Endothelial cell of umbilical vein (primary cell): ENCODE measurements around the gene CLCA4. TPM values are rescaled to one million over a fixed set of nuclear protein-coding genes. Genes with fewer than 3 reads are reported as not detected.
A peak's percentile ranks its signal among the peaks of the same experiment; 100 is the strongest.

Experiments
- Bru-seq: library from RNA; stranded (reverse); fragments of 400-500 nt; gene quantifications from one replicate; lab custom pipeline; 2021; lab: Mats Ljungman, UMichigan
- BruChase-seq, 2 experiments: library from RNA; stranded (reverse); fragments of 400-500 nt; gene quantifications; one replicate each; lab custom pipeline; 2021; lab: Mats Ljungman, UMichigan
- BruUV-seq: library from RNA; stranded (reverse); fragments of 400-500 nt; replicated peaks from 2 replicates; lab custom pipeline; 2021; lab: Mats Ljungman, UMichigan
- CTCF ChIA-PET: fragments of 300-600, 350-600 bp; sonication (Branson Sonifier 250); formaldehyde crosslinking; loops from one replicate; lab custom pipeline; 2021; ENCODE audit warnings: antibody characterized with exemption, inconsistent platforms; lab: Charles Lee
- POLR2A ChIA-PET: fragments of 300-600, 350-600 bp; sonication (Branson Sonifier 250); formaldehyde crosslinking; loops from one replicate; lab custom pipeline; 2021; ENCODE audit warnings: antibody characterized with exemption, inconsistent platforms; lab: Charles Lee
- DNase-seq: peaks from one replicate; pipeline ENCODE4 v3.0.0-alpha.2; 2011; ENCODE audit warnings: low read depth, low spot score
- FAIRE-seq: peaks from 2 replicates; lab custom pipeline; 2011; peaks lifted over from hg19 to GRCh38; lab: Jason Lieb, UNC
- H2AFZ ChIP-seq: 2 replicates; pipeline ENCODE4 v1.6.0; 2012; ENCODE audit warnings: low read depth, low read length, control low read depth, inconsistent platforms
- H3K27ac ChIP-seq: 2 replicates; pipeline ENCODE4 v1.5.1; 2011; ENCODE audit warnings: low read depth, mild to moderate bottlenecking, control low read depth, low read length, moderate library complexity; ENCODE audit not compliant: insufficient read depth
- H3K27me3 ChIP-seq, 2 experiments: 2 replicates each; pipeline versions ENCODE4 v1.6.0 to v1.6.1; 2011; ENCODE audit warnings: low read length in 2 of 2, mixed read lengths in 1 of 2; ENCODE audit not compliant: control insufficient read depth in 2 of 2, insufficient read depth in 2 of 2
- H3K36me3 ChIP-seq, 2 experiments: 2 replicates in 1 of 2; 3 replicates in 1 of 2; pipeline ENCODE4 v1.5.1; 2011; ENCODE audit warnings: low read length in 2 of 2, mild to moderate bottlenecking in 1 of 2, moderate library complexity in 1 of 2; ENCODE audit not compliant: control insufficient read depth in 2 of 2, insufficient read depth in 2 of 2; ENCODE audit errors: extremely low read depth in 1 of 2
- H3K4me1 ChIP-seq: 3 replicates; pipeline ENCODE4 v1.5.1; 2011; ENCODE audit warnings: mild to moderate bottlenecking, low read length; ENCODE audit not compliant: control insufficient read depth, insufficient read depth; ENCODE audit errors: extremely low read depth
- H3K4me2 ChIP-seq: 2 replicates; pipeline ENCODE4 v1.6.1; 2011; ENCODE audit warnings: low read length, control low read depth, mixed read lengths; ENCODE audit not compliant: insufficient read depth
- H3K4me3 ChIP-seq, 3 experiments: fragments of 200-600 bp in 1 of 3; sonication (generic), shearing (Covaris generic) in 1 of 3; replicated peaks in 1 of 3; 2 replicates each; pipeline ENCODE4 v1.5.1; 2011 to 2016; ENCODE audit warnings: control low read depth in 3 of 3, low read length in 3 of 3, mild to moderate bottlenecking in 2 of 3, inconsistent platforms in 1 of 3, low read depth in 1 of 3, moderate library complexity in 1 of 3; ENCODE audit not compliant: insufficient read depth in 1 of 3
- H3K79me2 ChIP-seq: 2 replicates; pipeline ENCODE4 v1.6.0; 2012; ENCODE audit warnings: low read length, inconsistent platforms; ENCODE audit not compliant: control insufficient read depth, insufficient read depth
- H3K9ac ChIP-seq: replicated peaks from 2 replicates; pipeline ENCODE3; 2011; ENCODE audit warnings: low read length, control low read depth; ENCODE audit not compliant: insufficient read depth; ENCODE audit errors: extremely low read depth
- H3K9me1 ChIP-seq: replicated peaks from 3 replicates; pipeline ENCODE4 v1.6.0; 2011; ENCODE audit warnings: mild to moderate bottlenecking, low read length; ENCODE audit not compliant: control insufficient read depth, insufficient read depth; ENCODE audit errors: extremely low read depth
- H3K9me3 ChIP-seq: replicated peaks from 2 replicates; pipeline ENCODE4 v1.5.1; 2012; ENCODE audit warnings: low read length, inconsistent platforms; ENCODE audit not compliant: control insufficient read depth, insufficient read depth
- H4K20me1 ChIP-seq: replicated peaks from 2 replicates; pipeline ENCODE3; 2011; ENCODE audit warnings: mild to moderate bottlenecking, low read length; ENCODE audit not compliant: control insufficient read depth, insufficient read depth; ENCODE audit errors: extremely low read depth
- CTCF ChIP-seq, 2 donors: IDR thresholded peaks; 1 replicate in 1 of 2; 2 replicates in 1 of 2; pipeline ENCODE4 v1.5.1; 2011; ENCODE audit warnings: low read length in 2 of 2, mild to moderate bottlenecking in 2 of 2, moderate library complexity in 2 of 2, control low read depth in 1 of 2, inconsistent platforms in 1 of 2, low read depth in 1 of 2; ENCODE audit not compliant: insufficient read depth in 1 of 2; ENCODE audit errors: extremely low read depth in 1 of 2
- EZH2 ChIP-seq: IDR thresholded peaks from 2 replicates; pipeline ENCODE4 v1.6.1; 2012; ENCODE audit warnings: borderline replicate concordance, low read depth, mild to moderate bottlenecking, moderate library complexity, low read length, inconsistent platforms; ENCODE audit not compliant: severe bottlenecking
- FOS ChIP-seq: IDR thresholded peaks from 2 replicates; pipeline ENCODE4 v1.6.1; 2011; ENCODE audit warnings: mild to moderate bottlenecking, low read length, moderate library complexity, borderline replicate concordance; ENCODE audit not compliant: insufficient read depth
- GATA2 ChIP-seq: IDR thresholded peaks from 2 replicates; pipeline ENCODE4 v1.7.0; 2011; ENCODE audit warnings: low read depth, mild to moderate bottlenecking, moderate library complexity, mixed read lengths, low read length; ENCODE audit not compliant: insufficient read length, insufficient read depth
- JUN ChIP-seq: IDR thresholded peaks from 2 replicates; pipeline ENCODE4 v1.6.1; 2011; ENCODE audit warnings: borderline replicate concordance, low read depth; ENCODE audit not compliant: insufficient read length, insufficient read depth
- MAX ChIP-seq: IDR thresholded peaks from 2 replicates; pipeline ENCODE4 v1.6.1; 2011; ENCODE audit not compliant: insufficient read depth, insufficient read length
- MYC ChIP-seq: IDR thresholded peaks from one replicate; pipeline ENCODE4 v1.6.1; 2011; ENCODE audit warnings: mild to moderate bottlenecking, low read depth, low read length
- POLR2A ChIP-seq: IDR thresholded peaks from 2 replicates; pipeline ENCODE4 v1.6.1; 2012; ENCODE audit warnings: low read depth, mild to moderate bottlenecking, control low read depth, low read length
- POLR2AphosphoS5 ChIP-seq: IDR thresholded peaks from 2 replicates; pipeline ENCODE4 v1.6.1; 2012; ENCODE audit warnings: low read depth, mild to moderate bottlenecking, control low read depth, low read length, moderate library complexity; ENCODE audit not compliant: insufficient read depth
- dilution Hi-C: fragments of 300-500 bp; cut with MboI; formaldehyde crosslinking; loops from one replicate; pipeline ENCODE4 v1.15.0; 2019; ENCODE audit warnings: low sequenced_read_pairs; ENCODE audit not compliant: extremely low pct_ligation_motif_present
- intact Hi-C: fragments of 100-400 bp; cut with micrococcal nuclease; formaldehyde crosslinking; loops from one replicate; pipeline ENCODE4 v1.10.0; 2022
- long read RNA-seq: library from polyadenylated mRNA; stranded (forward); transcript quantifications from one replicate; pipeline ENCODE4 v2.0.0, GENCODE V29; 2021
- polyA minus RNA-seq, 3 experiments: library from RNA; depleted of rRNA, polyadenylated mRNA; stranded (reverse); fragments of >200 nt; gene quantifications; 1 replicate in 1 of 3; 2 replicates in 2 of 3; pipeline ENCODE4 v1.2.3, GENCODE V29; 2011
- polyA plus RNA-seq, 4 experiments: library from polyadenylated mRNA; depleted of rRNA in 3 of 4; stranded (reverse) in 3 of 4; unstranded in 1 of 4; fragments of >200 nt; gene quantifications; 2 replicates each; pipeline versions ENCODE4 v1.2.1 to v1.2.3, GENCODE V29; 2011 to 2012; ENCODE audit warnings: missing spikeins in 1 of 4
- total RNA-seq: library from RNA; stranded (reverse); gene quantifications from 2 replicates; pipeline ENCODE4 v1.2.3, GENCODE V29; 2021

The CLCA4 gene, protein sequence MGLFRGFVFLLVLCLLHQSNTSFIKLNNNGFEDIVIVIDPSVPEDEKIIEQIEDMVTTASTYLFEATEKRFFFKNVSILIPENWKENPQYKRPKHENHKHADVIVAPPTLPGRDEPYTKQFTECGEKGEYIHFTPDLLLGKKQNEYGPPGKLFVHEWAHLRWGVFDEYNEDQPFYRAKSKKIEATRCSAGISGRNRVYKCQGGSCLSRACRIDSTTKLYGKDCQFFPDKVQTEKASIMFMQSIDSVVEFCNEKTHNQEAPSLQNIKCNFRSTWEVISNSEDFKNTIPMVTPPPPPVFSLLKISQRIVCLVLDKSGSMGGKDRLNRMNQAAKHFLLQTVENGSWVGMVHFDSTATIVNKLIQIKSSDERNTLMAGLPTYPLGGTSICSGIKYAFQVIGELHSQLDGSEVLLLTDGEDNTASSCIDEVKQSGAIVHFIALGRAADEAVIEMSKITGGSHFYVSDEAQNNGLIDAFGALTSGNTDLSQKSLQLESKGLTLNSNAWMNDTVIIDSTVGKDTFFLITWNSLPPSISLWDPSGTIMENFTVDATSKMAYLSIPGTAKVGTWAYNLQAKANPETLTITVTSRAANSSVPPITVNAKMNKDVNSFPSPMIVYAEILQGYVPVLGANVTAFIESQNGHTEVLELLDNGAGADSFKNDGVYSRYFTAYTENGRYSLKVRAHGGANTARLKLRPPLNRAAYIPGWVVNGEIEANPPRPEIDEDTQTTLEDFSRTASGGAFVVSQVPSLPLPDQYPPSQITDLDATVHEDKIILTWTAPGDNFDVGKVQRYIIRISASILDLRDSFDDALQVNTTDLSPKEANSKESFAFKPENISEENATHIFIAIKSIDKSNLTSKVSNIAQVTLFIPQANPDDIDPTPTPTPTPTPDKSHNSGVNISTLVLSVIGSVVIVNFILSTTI
- total RNA-seq (not detected in 2 replicates), polyA plus RNA-seq (not detected in 2 replicates), polyA minus RNA-seq (not detected in 2 replicates), Bru-seq, nascent RNA (not detected), BruChase-seq, experiment 1, labeled RNA remaining after a 6-hour chase (not detected), BruChase-seq, experiment 2, labeled RNA remaining after a 2-hour chase (not detected)
- not detected in 2 replicates for polyA plus RNA-seq (2011; cell fraction: cytosol; rRNA removed)
- not detected in 2 replicates for polyA plus RNA-seq (2011; cell fraction: nucleus; rRNA removed)
- polyA plus RNA-seq (2012), result not detected in 2 replicates
- not detected for polyA minus RNA-seq (2011; cell fraction: cytosol; rRNA and poly(A)+ RNA removed)
- polyA minus RNA-seq (2011; cell fraction: nucleus; rRNA and poly(A)+ RNA removed), result not detected in 2 replicates
- long read RNA-seq, result 0 reads

- Histone ChIP-seq H3K9me3 (no peaks in the 10 kb centered on the region), H3K27ac (no peak within 1 kb of the TSS), H3K4me3 (no peak within 1 kb of the TSS), H3K9ac (no peak within 1 kb of the TSS), H3K27me3 (no peaks in the 10 kb centered on the region), H3K36me3 (no peaks in the 10 kb centered on the region), H3K4me2 (no peak within 1 kb of the TSS), H2AFZ (no peak within 1 kb of the TSS), H4K20me1 (no peaks in the 10 kb centered on the region), H3K4me1 (no peaks in the 10 kb centered on the region), H3K79me2 (no peaks in the 10 kb centered on the region), H3K9me1 (no peaks in the 10 kb centered on the region)
- dilution Hi-C loops (no loop called here), intact Hi-C loops (no loop called here)
- POLR2A ChIA-PET, result no interaction called here
- DNase-seq, result peak; percentile 73
- FAIRE-seq, result peak; percentile 28
- BruUV-seq, result no TSS peak
- CTCF ChIA-PET, result no interaction called here
- TF ChIP-seq EZH2, result no peak
These were observed at the start of gene CLCA4 for GRCh38 chr1:86546787-86547221. Gene CLCA4 (plus strand): TSS chr1:86547078. CDS start chr1:86547120, 42 bp downstream.

DNA sequence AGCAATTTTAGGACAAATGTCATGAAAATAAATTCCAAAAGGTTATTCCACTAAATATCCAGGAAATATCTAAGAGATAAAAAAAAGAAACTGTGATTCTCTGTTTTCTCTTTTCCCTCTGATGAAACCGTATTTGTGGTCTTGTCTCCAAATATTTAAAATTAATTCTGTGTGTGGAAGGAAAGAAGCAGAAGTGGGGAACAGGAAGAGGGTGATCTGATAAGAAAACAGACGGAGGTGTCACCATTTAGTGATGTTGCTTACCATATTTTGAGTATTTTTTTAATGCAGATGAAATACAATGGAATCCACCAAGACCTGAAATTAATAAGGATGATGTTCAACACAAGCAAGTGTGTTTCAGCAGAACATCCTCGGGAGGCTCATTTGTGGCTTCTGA, 48.6 kb upstream of the CLCA4 start:
- Histone ChIP-seq H3K4me3 (no peak overlapping the region), H3K9me1 (no peaks in the 10 kb centered on the region), H3K27ac (no peak overlapping the region), H3K79me2 (no peaks in the 10 kb centered on the region), H3K36me3 (no peaks in the 10 kb centered on the region), H3K4me1 (no peaks in the 10 kb centered on the region), H4K20me1 (no peaks in the 10 kb centered on the region), H3K9ac (no peak overlapping the region), H3K4me2 (no peak overlapping the region), H2AFZ (no peak overlapping the region), H3K9me3 (no peaks in the 10 kb centered on the region), H3K27me3 (peaks cover 9 to 15% of the 10 kb centered on the region in 2 experiments)
- no TSS peak for BruUV-seq
- intact Hi-C loops, result no loop called here
- CTCF ChIA-PET, result interaction anchor here (1.0 to 1.6 kb wide), 5 partner anchors 10 to 118 kb away, joined by 3 to 6 read pairs (median 5); no protein-coding TSS in a partner anchor
- POLR2A ChIA-PET, result no interaction called here
- dilution Hi-C loops, result no loop called here
- TF ChIP-seq EZH2 (no peak), CTCF (IDR thresholded peaks at IDR 0.05; ENCODE audit: extremely low read depth in 1 of 2, insufficient read depth in 1 of 2, low read depth in 1 of 2, low read length in 2 of 2) (no peak), JUN (no peak), POLR2AphosphoS5 (no peak), GATA2 (no peak), MYC (no peak), POLR2A (no peak), MAX (no peak), FOS (no peak)
- FAIRE-seq, result no peak
- DNase-seq, result no peak
